Prostate gland (tissue), 2 donors: ENCODE results near the gene TLR2. TPM values are rescaled to one million over a fixed set of nuclear protein-coding genes. Genes with fewer than 3 reads are reported as not detected.

Experiments used
- DNase-seq: peaks from one replicate; pipeline ENCODE4 v3.0.0-alpha.2; 2019; ENCODE audit warnings: low spot score
- H3K27ac ChIP-seq, 2 donors: fragments of 200-600 bp; sonication (generic); 2 replicates each; pipeline ENCODE4 v1.5.1; 2017 to 2019
- H3K27me3 ChIP-seq: fragments of 200-600 bp; sonication (generic); replicated peaks from 2 replicates; pipeline ENCODE4 v1.5.1; 2019; ENCODE audit not compliant: insufficient read depth
- H3K36me3 ChIP-seq, 2 donors: fragments of 200-600 bp; sonication (generic); 1 replicate in 1 of 2; 2 replicates in 1 of 2; pipeline versions ENCODE4 v1.5.1 to v1.8.1; 2017 to 2019
- H3K4me1 ChIP-seq: fragments of 200-600 bp; sonication (generic); replicated peaks from 2 replicates; pipeline ENCODE4 v1.5.1; 2019
- H3K4me3 ChIP-seq, 2 donors: fragments of 200-600 bp; sonication (generic); 2 replicates each; pipeline ENCODE4 v1.5.1; 2017 to 2019
- H3K9me3 ChIP-seq: fragments of 200-600 bp; sonication (generic); 2 replicates; pipeline ENCODE4 v1.5.1; 2017
- CTCF ChIP-seq, 4 experiments: fragments of 200-600 bp in 2 of 4; fragments of 450-650 bp in 2 of 4; sonication (generic) in 2 of 4; IDR thresholded peaks; 1 replicate in 3 of 4; 2 replicates in 1 of 4; pipeline ENCODE4 v1.5.1; 2016 to 2019; ENCODE audit warnings: antibody characterized with exemption in 4 of 4, mild to moderate bottlenecking in 2 of 4, moderate library complexity in 2 of 4
- POLR2A ChIP-seq: fragments of 450-650 bp; IDR thresholded peaks from one replicate; pipeline ENCODE4 v1.6.1; 2016; ENCODE audit warnings: antibody characterized with exemption, mild to moderate bottlenecking
- POLR2AphosphoS5 ChIP-seq: sonication (generic); formaldehyde crosslinking; IDR thresholded peaks from one replicate; pipeline ENCODE4 v1.6.1; 2017; ENCODE audit warnings: antibody characterized with exemption
- WGBS: methylation state at CpG from one replicate; pipeline ENCODE4 v1.1.5; 2018; 5-methylcytosine and 5-hydroxymethylcytosine counted together
- intact Hi-C: fragments of 100-400 bp; cut with DNase I; formaldehyde crosslinking; loops from one replicate; pipeline ENCODE4 v1.14.2; 2022
- total RNA-seq, 2 donors: library from RNA; depleted of rRNA; stranded (reverse); fragments of >200 nt; gene quantifications; one replicate each; pipeline ENCODE4 v1.1.0, GENCODE V29; 2016

The TLR2 gene
- total RNA-seq, 2 donors from 2014 or later, result 5.5 to 8.9 TPM

- no peak for DNase-seq
- Histone ChIP-seq H3K4me3 (no peak overlapping the region), H3K27me3 (no peaks in the 10 kb centered on the region), H3K9me3 (no peaks in the 10 kb centered on the region), H3K36me3 (no peaks in the 10 kb centered on the region), H3K27ac (no peak overlapping the region), H3K4me1 (no peaks in the 10 kb centered on the region)
- intact Hi-C loops, result no loop called here
- WGBS, result 60% methylated on average over 4 of the region's 4 CpGs
- TF ChIP-seq POLR2A (no peak), POLR2AphosphoS5 (no peak)
Observed at GRCh38 chr4:153733751-153734448, 49.8 kb downstream of the TLR2 start.

DNA sequence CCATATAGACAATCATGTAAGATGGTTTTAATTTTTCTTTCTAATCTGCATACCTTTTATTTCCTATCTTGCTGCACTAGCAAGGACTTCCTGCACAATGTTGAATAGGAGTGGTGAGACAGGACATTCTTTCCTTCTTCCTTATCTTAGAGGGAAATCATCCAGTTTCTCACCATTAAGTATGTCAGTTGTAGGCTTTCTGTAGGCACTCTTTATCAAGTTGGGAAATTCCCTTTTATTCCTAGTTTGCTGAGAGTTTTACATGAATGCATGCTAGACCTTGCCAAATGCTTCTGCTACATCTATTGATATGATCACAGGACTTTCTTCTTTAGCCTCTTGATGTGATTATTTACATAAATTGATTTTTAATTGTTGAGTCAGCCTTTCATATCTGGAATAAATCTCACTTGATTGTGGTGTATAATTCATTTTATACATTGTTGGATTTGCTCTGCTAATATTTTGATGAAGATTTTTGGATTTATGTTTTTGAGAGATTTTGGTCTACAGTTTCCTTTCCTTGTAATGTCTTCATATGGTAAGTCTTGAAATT is 51.9 kb downstream of the TLR2 start:
- Histone ChIP-seq H3K36me3 (no peaks in the 10 kb centered on the region), H3K27ac (no peak overlapping the region), H3K4me1 (no peaks in the 10 kb centered on the region), H3K9me3 (no peaks in the 10 kb centered on the region), H3K27me3 (no peaks in the 10 kb centered on the region), H3K4me3 (no peak overlapping the region)
- DNase-seq, result no peak
- intact Hi-C loops, result no loop called here
- no peak for TF ChIP-seq POLR2AphosphoS5
- no peak for TF ChIP-seq CTCF (IDR thresholded peaks at IDR 0.05)
- TF ChIP-seq POLR2A, result no peak

- Histone ChIP-seq H3K4me1 (no peaks in the 10 kb centered on the region), H3K27ac (no peak overlapping the region), H3K4me3 (no peak overlapping the region), H3K27me3 (no peaks in the 10 kb centered on the region), H3K36me3 (no peaks in the 10 kb centered on the region), H3K9me3 (no peaks in the 10 kb centered on the region)
- TF ChIP-seq POLR2AphosphoS5 (no peak), CTCF (IDR thresholded peaks at IDR 0.05) (no peak), POLR2A (no peak)
- no peak for DNase-seq
- WGBS, result 92% methylated on average over 2 of the region's 2 CpGs
- intact Hi-C loops, result no loop called here
Observed at GRCh38 chr4:153741541-153741940, 57.5 kb downstream of the TLR2 start.

- Histone ChIP-seq H3K27ac (no peak overlapping the region), H3K36me3 (no peaks in the 10 kb centered on the region), H3K4me1 (no peaks in the 10 kb centered on the region), H3K27me3 (no peaks in the 10 kb centered on the region), H3K9me3 (no peaks in the 10 kb centered on the region), H3K4me3 (no peak overlapping the region)
- no peak for DNase-seq
- TF ChIP-seq POLR2A (no peak), CTCF (IDR thresholded peaks at IDR 0.05) (no peak), POLR2AphosphoS5 (no peak)
- intact Hi-C loops, result no loop called here
Observed at GRCh38 chr4:153745651-153746050, 61.6 kb downstream of the TLR2 start.

DNA sequence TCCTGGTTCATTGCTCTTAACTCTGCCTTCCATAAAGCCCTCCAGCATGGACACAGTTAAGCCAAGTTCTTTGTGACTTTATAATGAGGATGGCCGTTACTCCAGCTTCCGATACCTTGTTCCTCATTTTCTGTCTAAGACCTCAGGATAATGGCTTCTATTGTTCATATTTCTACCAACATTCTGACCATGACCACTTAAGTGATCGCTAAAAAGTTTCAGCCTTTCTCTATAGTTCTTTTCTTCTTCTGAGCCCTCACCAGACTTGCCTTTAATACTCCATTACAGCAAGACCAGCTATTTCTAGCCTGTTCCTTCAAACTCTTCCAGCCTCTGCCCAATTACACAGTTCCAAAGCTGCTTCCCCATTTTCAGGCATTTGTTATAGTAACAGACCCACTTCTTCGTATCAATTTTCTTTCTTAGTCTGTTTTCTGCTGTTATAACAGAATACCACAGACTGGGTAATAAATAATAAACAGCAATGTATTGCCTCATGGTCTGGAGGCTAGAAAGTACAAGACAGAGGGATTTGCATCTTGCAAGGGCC is 63.4 kb downstream of the TLR2 start:
- DNase-seq, result no peak
- no peaks in the 10 kb centered on the region for H3K36me3 ChIP-seq
- H3K4me3 ChIP-seq, result no peak overlapping the region
- H3K4me1 ChIP-seq, result no peaks in the 10 kb centered on the region
- H3K27ac ChIP-seq, result no peak overlapping the region
- 85% methylated on average over 4 of the region's 4 CpGs for WGBS
- no peaks in the 10 kb centered on the region for H3K9me3 ChIP-seq
- intact Hi-C loops, result no loop called here
- no peaks in the 10 kb centered on the region for H3K27me3 ChIP-seq
- no peak for TF ChIP-seq POLR2A
- no peak for TF ChIP-seq CTCF (IDR thresholded peaks at IDR 0.05)
- TF ChIP-seq POLR2AphosphoS5, result no peak
